Measurements from ENCODE around the gene PTPN21.
"Not testable (repeated sequence)": the region's sequence is repeated elsewhere in the genome, so short reads cannot be mapped to it uniquely, and the experiment has no call there.

PTPN21 gene

GRCh38 chr14:88551094-88551870 is 3.5 kb downstream of the PTPN21 start:
- DNase-seq: peak; percentile 76

- DNase-seq: no peak
Measured at GRCh38 chr14:88550078-88550477, 4.7 kb downstream of the PTPN21 start.

GRCh38 chr14:88547386-88547780 is 7.4 kb downstream of the PTPN21 start:
- no peak for DNase-seq

- no peak for DNase-seq
Measured at GRCh38 chr14:88546621-88547385, 8.0 kb downstream of the PTPN21 start.

- no peak for DNase-seq
Measured at GRCh38 chr14:88545256-88545655, 9.6 kb downstream of the PTPN21 start.

GRCh38 chr14:88542857-88543795 is 11.7 kb downstream of the PTPN21 start:
- DNase-seq: no peak

GRCh38 chr14:88541324-88541723 is 13.5 kb downstream of the PTPN21 start:
- DNase-seq: no peak

GRCh38 chr14:88535813-88536212 is 19.0 kb downstream of the PTPN21 start:
- DNase-seq: no peak

GRCh38 chr14:88535149-88535548 is 19.7 kb downstream of the PTPN21 start:
- DNase-seq: no peak

GRCh38 chr14:88533064-88533602 is 21.7 kb downstream of the PTPN21 start:
- no peak for DNase-seq

- DNase-seq: not testable (repeated sequence)
Measured at GRCh38 chr14:88529889-88530288, 24.9 kb downstream of the PTPN21 start.

- no peak for DNase-seq
Measured at GRCh38 chr14:88522393-88522792, 32.4 kb downstream of the PTPN21 start.

- DNase-seq: no peak
Measured at GRCh38 chr14:88521818-88522217, 33.0 kb downstream of the PTPN21 start.

GRCh38 chr14:88519907-88520306 is 34.9 kb downstream of the PTPN21 start:
- no peak for DNase-seq

GRCh38 chr14:88518592-88519512 is 36.0 kb downstream of the PTPN21 start:
- DNase-seq: no peak

GRCh38 chr14:88516861-88517357 is 37.9 kb downstream of the PTPN21 start:
- no peak for DNase-seq

- DNase-seq: no peak
Measured at GRCh38 chr14:88515499-88516221, 39.1 kb downstream of the PTPN21 start.

- DNase-seq: no peak
Measured at GRCh38 chr14:88507208-88507607, 47.6 kb downstream of the PTPN21 start.

- peak; percentile 7 for DNase-seq
Measured at GRCh38 chr14:88505621-88506020, 49.2 kb downstream of the PTPN21 start.

GRCh38 chr14:88504602-88505001 is 50.2 kb downstream of the PTPN21 start:
- no peak for DNase-seq

Data from NCI-H1436 (cell line).